Endothelial cell of umbilical vein (primary cell): Measurements from ENCODE around the gene LTB4R.

Experiments
- CTCF ChIP-seq, 2 donors: IDR thresholded peaks; 1 replicate in 1 of 2; 2 replicates in 1 of 2; pipeline ENCODE4 v1.5.1; 2011; ENCODE audit warnings: low read length in 2 of 2, mild to moderate bottlenecking in 2 of 2, moderate library complexity in 2 of 2, control low read depth in 1 of 2, inconsistent platforms in 1 of 2, low read depth in 1 of 2; ENCODE audit not compliant: insufficient read depth in 1 of 2; ENCODE audit errors: extremely low read depth in 1 of 2
- EZH2 ChIP-seq: IDR thresholded peaks from 2 replicates; pipeline ENCODE4 v1.6.1; 2012; ENCODE audit warnings: borderline replicate concordance, low read depth, mild to moderate bottlenecking, moderate library complexity, low read length, inconsistent platforms; ENCODE audit not compliant: severe bottlenecking
- MYC ChIP-seq: IDR thresholded peaks from one replicate; pipeline ENCODE4 v1.6.1; 2011; ENCODE audit warnings: mild to moderate bottlenecking, low read depth, low read length
- POLR2A ChIP-seq: IDR thresholded peaks from 2 replicates; pipeline ENCODE4 v1.6.1; 2012; ENCODE audit warnings: low read depth, mild to moderate bottlenecking, control low read depth, low read length
- POLR2AphosphoS5 ChIP-seq: IDR thresholded peaks from 2 replicates; pipeline ENCODE4 v1.6.1; 2012; ENCODE audit warnings: low read depth, mild to moderate bottlenecking, control low read depth, low read length, moderate library complexity; ENCODE audit not compliant: insufficient read depth

- TF ChIP-seq CTCF (IDR thresholded peaks at IDR 0.05; ENCODE audit: extremely low read depth in 1 of 2, insufficient read depth in 1 of 2, low read depth in 1 of 2, low read length in 2 of 2) (no peak), POLR2A (no peak), POLR2AphosphoS5 (no peak), EZH2 (no peak), MYC (no peak)
Observed at GRCh38 chr14:24364841-24365240, 53.5 kb downstream of the LTB4R start.
